GM19238 (cell line): ENCODE data around the gene RRM1.
A peak's percentile ranks its signal among the peaks of the same experiment; 100 is the strongest.
"Not testable (repeated sequence)": the region's sequence is repeated elsewhere in the genome, so short reads cannot be mapped to it uniquely, and the experiment has no call there.

ENCODE experiments used
- DNase-seq: peaks from one replicate; pipeline ENCODE4 v3.0.0; 2011; ENCODE audit warnings: low spot score; ENCODE audit not compliant: insufficient read length

Gene RRM1

DNA sequence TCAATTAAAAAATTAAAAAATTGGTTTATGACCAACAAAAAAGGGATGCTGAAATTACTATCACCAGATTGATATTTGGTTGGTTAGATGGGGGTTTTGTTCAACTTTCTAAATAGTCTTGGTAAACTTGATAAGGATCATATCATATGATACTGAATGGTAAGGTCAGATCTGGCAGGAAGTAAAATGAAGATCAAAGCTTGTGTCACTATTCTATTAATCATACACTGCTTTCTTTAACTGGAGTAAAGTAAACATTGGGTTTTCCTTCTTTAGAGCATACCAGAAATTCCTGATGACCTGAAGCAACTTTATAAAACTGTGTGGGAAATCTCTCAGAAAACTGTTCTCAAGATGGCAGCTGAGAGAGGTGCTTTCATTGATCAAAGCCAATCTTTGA is 40.2 kb downstream of the RRM1 start:
- DNase-seq, result no peak

DNA sequence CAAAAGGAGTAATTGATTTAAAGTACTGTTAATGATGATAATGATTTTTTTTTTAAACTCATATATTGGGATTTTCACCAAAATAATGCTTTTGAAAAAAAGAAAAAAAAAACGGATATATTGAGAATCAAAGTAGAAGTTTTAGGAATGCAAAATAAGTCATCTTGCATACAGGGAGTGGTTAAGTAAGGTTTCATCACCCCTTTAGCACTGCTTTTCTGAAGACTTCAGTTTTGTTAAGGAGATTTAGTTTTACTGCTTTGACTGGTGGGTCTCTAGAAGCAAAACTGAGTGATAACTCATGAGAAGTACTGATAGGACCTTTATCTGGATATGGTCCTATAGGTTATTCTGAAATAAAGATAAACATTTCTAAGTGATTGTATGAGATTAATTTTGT is 43.9 kb downstream of the RRM1 start:
- DNase-seq, result no peak

DNA sequence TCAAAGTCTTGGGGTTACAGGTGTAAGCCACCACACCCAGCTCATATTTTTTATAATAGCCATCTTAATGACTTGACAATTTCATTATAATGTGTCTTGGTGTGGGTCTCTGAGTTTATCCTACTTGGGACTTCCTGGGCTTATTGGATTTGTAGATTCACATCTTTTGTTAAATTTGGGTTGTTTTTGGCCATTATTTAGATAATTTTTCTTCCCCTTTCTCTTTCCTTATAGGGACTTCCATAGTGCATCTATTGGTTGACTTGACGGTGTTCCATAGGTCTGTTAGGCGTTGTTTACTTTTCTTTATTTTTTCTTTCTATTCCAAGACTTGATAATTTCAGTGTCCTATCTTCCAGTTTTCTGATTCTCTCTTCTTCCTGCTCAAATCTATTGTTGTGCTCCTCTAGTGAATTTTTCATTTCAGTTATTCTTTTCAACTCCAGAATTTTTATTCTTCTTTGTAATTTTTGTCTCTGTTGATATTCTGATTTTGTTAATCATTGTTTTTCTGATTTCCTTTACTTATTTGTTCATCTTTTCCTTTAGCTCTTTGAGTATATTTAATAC is 45.6 kb downstream of the RRM1 start:
- no peak for DNase-seq

- no peak for DNase-seq
Measured at GRCh38 chr11:4146070-4146771, 51.6 kb downstream of the RRM1 start.

GRCh38 chr11:4146772-4147098 is 52.1 kb downstream of the RRM1 start:
- DNase-seq, result no peak

DNA sequence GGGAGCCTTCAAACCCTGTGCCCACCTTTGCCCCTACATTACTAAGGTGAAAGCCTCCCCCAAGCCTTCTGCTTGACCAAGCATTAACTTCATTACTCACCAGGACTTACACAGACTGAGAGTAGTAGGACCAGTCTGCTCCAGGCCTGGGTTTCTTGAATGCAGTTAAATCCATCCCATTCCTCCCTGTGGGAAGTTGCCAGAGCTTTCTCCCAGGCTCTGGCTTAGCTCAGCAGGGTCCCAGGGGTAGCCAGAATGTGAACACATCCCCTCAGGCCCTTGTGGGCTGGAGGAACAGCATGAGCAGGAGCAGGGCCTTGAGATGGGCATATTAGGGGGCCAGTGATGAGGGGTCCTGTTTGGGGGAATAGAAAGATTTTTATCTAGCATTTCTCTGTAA is 59.9 kb downstream of the RRM1 start:
- no peak for DNase-seq

GRCh38 chr11:4156571-4156970 is 62.0 kb downstream of the RRM1 start:
- no peak for DNase-seq

GRCh38 chr11:4158818-4159217 is 64.2 kb downstream of the RRM1 start:
- DNase-seq, result not testable (repeated sequence)

- no peak for DNase-seq
Measured at GRCh38 chr11:4161305-4161704, 66.7 kb downstream of the RRM1 start.

- no peak for DNase-seq
Measured at GRCh38 chr11:4164884-4165590, 70.4 kb downstream of the RRM1 start.

DNA sequence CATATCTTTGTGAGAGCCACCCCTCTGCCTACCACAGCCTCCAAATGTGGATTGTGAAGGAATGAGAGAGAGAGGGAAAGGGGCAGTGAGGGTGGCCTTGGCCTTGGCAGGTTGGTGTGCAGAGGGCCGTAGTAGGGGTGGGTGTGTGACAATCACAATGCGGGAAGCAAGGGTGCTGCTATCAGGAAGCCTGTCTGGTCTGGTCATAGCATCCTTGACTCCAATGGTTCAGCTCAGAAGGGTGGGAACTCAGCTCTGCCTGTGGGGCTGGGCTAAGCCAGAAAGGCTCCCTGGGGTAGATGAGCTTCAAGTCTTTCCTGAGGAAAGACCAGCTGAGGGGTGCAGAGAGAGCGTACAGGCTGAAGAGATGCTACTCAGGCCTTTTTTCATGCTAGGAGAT is 72.7 kb downstream of the RRM1 start:
- no peak for DNase-seq

GRCh38 chr11:4167758-4168157 is 73.2 kb downstream of the RRM1 start:
- DNase-seq, result no peak

DNA sequence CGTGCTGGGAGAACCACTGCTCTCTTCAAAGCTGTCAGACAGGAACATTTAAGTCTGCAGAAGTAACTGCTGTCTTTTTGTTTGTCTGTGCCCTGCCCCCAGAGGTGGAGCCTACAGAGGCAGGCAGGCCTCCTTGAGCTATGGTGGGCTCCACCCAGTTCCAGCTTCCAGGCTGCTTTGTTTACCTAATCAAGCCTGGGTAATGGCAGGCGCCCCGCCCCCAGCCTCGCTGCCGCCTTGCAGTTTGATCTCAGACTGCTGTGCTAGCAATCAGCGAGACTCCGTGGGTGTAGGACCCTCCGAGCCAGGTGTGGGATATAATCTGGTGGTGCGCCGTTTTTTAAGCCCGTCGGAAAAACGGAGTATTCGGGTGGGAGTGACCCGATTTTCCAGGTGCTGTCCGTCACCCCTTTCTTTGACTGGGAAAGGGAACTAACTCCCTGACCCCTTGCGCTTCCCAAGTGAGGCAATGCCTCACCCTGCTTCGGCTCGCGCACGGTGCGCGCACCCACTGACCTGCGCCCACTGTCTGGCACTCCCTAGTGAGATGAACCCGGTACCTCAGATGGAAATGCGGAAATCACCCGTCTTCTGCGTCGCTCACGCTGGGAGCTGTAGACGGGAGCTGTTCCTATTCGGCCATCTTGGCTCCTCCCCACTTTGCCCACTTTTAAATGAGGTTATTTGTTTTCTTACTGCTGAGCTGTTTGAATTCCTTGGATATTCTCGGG is 81.2 kb downstream of the RRM1 start:
- DNase-seq, result not testable (repeated sequence)

GRCh38 chr11:4178813-4179662 is 84.4 kb downstream of the RRM1 start:
- DNase-seq, result no peak

DNA sequence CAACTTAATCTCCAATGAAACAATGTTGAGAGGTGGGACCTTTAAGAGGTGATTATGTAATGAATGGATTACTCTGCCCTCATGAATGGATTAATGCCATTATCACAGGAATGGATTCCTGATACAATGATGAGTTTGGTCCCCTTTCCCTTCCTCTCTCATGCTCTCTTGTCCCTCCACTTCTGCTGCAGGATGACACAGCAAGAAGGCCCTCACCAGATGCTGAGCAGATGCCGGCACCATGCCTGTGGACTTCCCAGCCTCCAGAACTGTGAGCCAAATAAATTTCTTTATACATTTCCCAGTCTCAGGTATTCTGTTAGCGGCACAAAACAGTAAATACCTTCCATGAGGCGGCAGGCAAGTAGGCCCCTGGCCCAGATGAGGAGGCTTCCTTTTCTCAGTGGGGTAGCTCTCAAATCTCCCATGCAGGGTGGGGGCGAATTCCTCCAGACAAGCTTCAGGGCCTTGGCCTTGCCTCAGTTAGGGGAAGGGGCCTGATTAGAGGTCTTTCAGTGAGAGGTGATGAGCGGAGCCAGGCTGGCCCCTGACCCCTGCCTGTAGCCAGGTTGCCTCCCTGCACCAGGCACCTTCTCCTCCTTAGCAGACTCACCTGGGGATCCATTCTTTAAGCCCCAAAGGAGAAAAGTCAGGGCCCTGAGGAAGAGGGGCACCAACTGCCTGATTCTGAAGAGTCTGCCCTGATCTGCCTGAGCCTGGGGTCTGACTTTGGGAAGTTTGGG is 86.0 kb downstream of the RRM1 start:
- no peak for DNase-seq

- peak; percentile 37 for DNase-seq
Measured at GRCh38 chr11:4181782-4182721, 87.5 kb downstream of the RRM1 start.

DNA sequence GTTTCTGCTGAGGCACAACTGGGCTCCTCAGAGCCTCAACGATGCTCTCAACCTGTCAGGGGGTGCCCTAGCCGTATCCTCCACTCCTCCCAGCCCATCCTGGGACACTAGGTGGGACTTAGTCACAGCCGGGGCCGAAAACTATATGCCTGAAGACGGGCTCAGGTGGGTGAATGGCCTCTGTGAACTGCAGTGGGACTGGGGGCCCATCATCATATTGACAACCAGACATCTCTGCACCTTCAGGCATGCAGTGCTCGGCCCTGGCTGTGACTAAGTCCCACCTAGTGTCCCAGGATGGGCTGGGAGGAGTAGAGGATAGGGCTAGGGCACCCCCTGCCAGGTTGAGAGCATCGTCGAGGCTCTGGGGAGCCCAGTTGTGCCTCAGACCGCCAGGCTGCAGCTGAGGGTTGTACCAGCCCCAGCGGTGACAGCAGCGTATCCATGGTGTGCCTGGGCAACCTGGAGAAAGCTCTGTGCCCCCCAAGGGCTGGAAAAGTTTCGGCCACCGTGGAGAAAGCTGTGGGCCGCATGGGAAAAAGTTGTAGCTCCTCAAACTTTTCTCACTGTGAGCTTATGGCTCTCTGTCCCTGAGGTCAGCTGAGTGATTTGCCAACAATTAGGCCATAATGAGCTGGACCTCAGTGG is 88.9 kb downstream of the RRM1 start:
- no peak for DNase-seq

GRCh38 chr11:4184163-4184916 is 89.7 kb downstream of the RRM1 start:
- DNase-seq, result no peak
